H9 (cell line): ENCODE measurements around the gene CRISPLD2. TPM values are rescaled to one million over a fixed set of nuclear protein-coding genes. Genes with fewer than 3 reads are reported as not detected.

ENCODE experiments used
- DNase-seq: peaks from one replicate; pipeline ENCODE4 v3.0.0-alpha.2; 2017
- H2AFZ ChIP-seq: one replicate; pipeline ENCODE4 v1.6.1; 2013; ENCODE audit warnings: mild to moderate bottlenecking, low read length, control low read depth, moderate library complexity
- H2AK5ac ChIP-seq: 2 replicates; pipeline ENCODE4 v1.6.1; 2013; ENCODE audit warnings: low read length, control low read depth, mixed read lengths; ENCODE audit not compliant: insufficient read length
- H2BK120ac ChIP-seq: one replicate; pipeline ENCODE4 v1.6.1; 2013; ENCODE audit warnings: low read depth, mild to moderate bottlenecking, low read length, control low read depth, inconsistent platforms; ENCODE audit not compliant: poor library complexity, severe bottlenecking
- H2BK12ac ChIP-seq: 2 replicates; pipeline ENCODE4 v1.6.1; 2013; ENCODE audit warnings: low read length, control low read depth, mixed read lengths, low read depth; ENCODE audit not compliant: insufficient read length
- H2BK15ac ChIP-seq: 2 replicates; pipeline ENCODE4 v1.6.1; 2013; ENCODE audit warnings: low read depth, low read length, control low read depth
- H2BK20ac ChIP-seq: one replicate; pipeline ENCODE4 v1.6.1; 2013; ENCODE audit warnings: low read depth, mild to moderate bottlenecking, low read length, control low read depth, inconsistent platforms; ENCODE audit not compliant: poor library complexity, severe bottlenecking
- H2BK5ac ChIP-seq: 2 replicates; pipeline ENCODE4 v1.6.1; 2013; ENCODE audit warnings: low read length, control low read depth, mixed read lengths; ENCODE audit not compliant: insufficient read length
- H3K14ac ChIP-seq: 2 replicates; pipeline ENCODE4 v1.6.1; 2013; ENCODE audit warnings: low read length, control low read depth; ENCODE audit not compliant: insufficient read depth
- H3K18ac ChIP-seq: 2 replicates; pipeline ENCODE4 v1.6.1; 2013; ENCODE audit warnings: low read depth, mild to moderate bottlenecking, mixed read lengths, low read length, control low read depth; ENCODE audit not compliant: insufficient read length
- H3K23ac ChIP-seq: 2 replicates; pipeline ENCODE4 v1.6.1; 2013; ENCODE audit warnings: low read length, control low read depth, mixed read lengths, low read depth; ENCODE audit not compliant: insufficient read length
- H3K23me2 ChIP-seq: 2 replicates; pipeline ENCODE4 v1.6.1; 2013; ENCODE audit warnings: low read depth, mild to moderate bottlenecking, mixed read lengths, low read length, control low read depth; ENCODE audit not compliant: insufficient read length, poor library complexity, severe bottlenecking
- H3K27ac ChIP-seq: 2 replicates; pipeline ENCODE4 v1.5.1; 2013; ENCODE audit warnings: low read length, control low read depth, mixed read lengths, low read depth; ENCODE audit not compliant: insufficient read length
- H3K27me3 ChIP-seq: 2 replicates; pipeline ENCODE4 v1.6.1; 2013; ENCODE audit warnings: low read length, control low read depth, inconsistent platforms; ENCODE audit not compliant: insufficient read depth
- H3K4ac ChIP-seq: 2 replicates; pipeline ENCODE4 v1.6.1; 2013; ENCODE audit warnings: low read depth, mild to moderate bottlenecking, control low read depth, inconsistent platforms, low read length, moderate library complexity
- H3K4me1 ChIP-seq: 2 replicates; pipeline ENCODE4 v1.6.1; 2013; ENCODE audit warnings: low read length, control low read depth, inconsistent platforms; ENCODE audit not compliant: insufficient read depth
- H3K4me2 ChIP-seq: 2 replicates; pipeline ENCODE4 v1.6.1; 2013; ENCODE audit warnings: low read length, control low read depth, mixed read lengths; ENCODE audit not compliant: insufficient read length, insufficient read depth
- H3K56ac ChIP-seq: 2 replicates; pipeline ENCODE4 v1.6.1; 2013; ENCODE audit warnings: low read depth, mild to moderate bottlenecking, mixed read lengths, low read length, control low read depth; ENCODE audit not compliant: insufficient read length
- H3K79me1 ChIP-seq: 2 replicates; pipeline ENCODE4 v1.6.1; 2013; ENCODE audit warnings: low read depth, mild to moderate bottlenecking, moderate library complexity, low read length, control low read depth, inconsistent platforms; ENCODE audit not compliant: insufficient read depth, poor library complexity, severe bottlenecking
- H3K79me2 ChIP-seq: 2 replicates; pipeline ENCODE4 v1.6.1; 2013; ENCODE audit warnings: low read length, control low read depth, inconsistent platforms; ENCODE audit not compliant: insufficient read depth
- H3K9ac ChIP-seq: 2 replicates; pipeline ENCODE4 v1.6.1; 2013; ENCODE audit warnings: low read length, control low read depth, mixed read lengths; ENCODE audit not compliant: insufficient read length; ENCODE audit errors: extremely low read depth
- H3K9me3 ChIP-seq: one replicate; pipeline ENCODE4 v1.6.1; 2013; ENCODE audit warnings: low read depth, low read length, inconsistent platforms; ENCODE audit not compliant: control insufficient read depth
- H3T11ph ChIP-seq: one replicate; pipeline ENCODE4 v1.6.1; 2013; ENCODE audit warnings: mild to moderate bottlenecking, low read length, control low read depth, inconsistent platforms
- H4K20me1 ChIP-seq: one replicate; pipeline ENCODE4 v1.6.1; 2013; ENCODE audit not compliant: control insufficient read depth, insufficient read length, insufficient read depth
- H4K5ac ChIP-seq: 2 replicates; pipeline ENCODE4 v1.6.1; 2013; ENCODE audit warnings: low read depth, mild to moderate bottlenecking, mixed read lengths, low read length, control low read depth; ENCODE audit not compliant: insufficient read length
- H4K8ac ChIP-seq: replicated peaks from 2 replicates; pipeline ENCODE4 v1.6.1; 2013; ENCODE audit warnings: low read length, control low read depth, mixed read lengths, low read depth; ENCODE audit not compliant: insufficient read length
- H4K91ac ChIP-seq: 2 replicates; pipeline ENCODE4 v1.6.1; 2013; ENCODE audit warnings: low read depth, mild to moderate bottlenecking, moderate library complexity, mixed read lengths, low read length, control low read depth; ENCODE audit not compliant: insufficient read length
- H3K27ac Mint-ChIP-seq, 3 experiments: 2 replicates in 2 of 3; 3 replicates in 1 of 3; pipeline ENCODE4 v1.8.0; 2020 to 2021; ENCODE audit warnings: mixed read lengths in 3 of 3, mild to moderate bottlenecking in 1 of 3, moderate library complexity in 1 of 3
- H3K27me3 Mint-ChIP-seq: 2 replicates; pipeline ENCODE4 v1.8.0; 2021; ENCODE audit warnings: low read depth, mild to moderate bottlenecking, moderate library complexity, mixed read lengths
- H3K36me3 Mint-ChIP-seq, 3 experiments: 2 replicates in 2 of 3; 3 replicates in 1 of 3; pipeline ENCODE4 v1.8.0; 2020 to 2021; ENCODE audit warnings: low read depth in 3 of 3, mixed read lengths in 3 of 3; ENCODE audit not compliant: insufficient read depth in 1 of 3
- H3K4me1 Mint-ChIP-seq, 2 experiments: 2 replicates each; pipeline ENCODE4 v1.8.0; 2020; ENCODE audit warnings: mixed read lengths in 2 of 2
- H3K4me3 Mint-ChIP-seq, 2 experiments: 2 replicates in 1 of 2; 3 replicates in 1 of 2; pipeline ENCODE4 v1.8.0; 2020 to 2021; ENCODE audit warnings: mild to moderate bottlenecking in 2 of 2, mixed read lengths in 2 of 2, moderate library complexity in 1 of 2
- H3K9me3 Mint-ChIP-seq, 2 experiments: 2 replicates in 1 of 2; 3 replicates in 1 of 2; pipeline ENCODE4 v1.8.0; 2020; ENCODE audit warnings: mild to moderate bottlenecking in 2 of 2, mixed read lengths in 2 of 2, moderate library complexity in 1 of 2
- WGBS: extraction: QIAGEN DNeasy Blood & Tissue Kit; methylation state at CpG from one replicate; pipeline ENCODE4 v1.1.7; 2013; ENCODE audit warnings: missing lambda C conversion rate, low lambda C conversion rate, mixed read lengths; ENCODE audit not compliant: insufficient read length; ENCODE audit errors: extremely low coverage; 5-methylcytosine and 5-hydroxymethylcytosine counted together
- total RNA-seq: library from RNA; stranded (reverse); gene quantifications from 2 replicates; pipeline ENCODE4 v1.2.1, GENCODE V29; 2021
- TF ChIP-seq, protein P1 (sequence below): fragments of 200-600 bp; sonication (generic); conservative IDR thresholded peaks from 3 replicates; pipeline ENCODE4 v1.8.0; 2021; ENCODE audit warnings: antibody characterized with exemption, mild to moderate bottlenecking

The CRISPLD2 gene
- total RNA-seq, 1 experiment from 2014 or later = 2.3 TPM

- H4K20me1 ChIP-seq = no peaks in the 10 kb centered on the region
- no CpG with 5 or more reads among the region's 18 CpGs for WGBS
- no peaks in the 10 kb centered on the region for H3K79me2 ChIP-seq
- no peak overlapping the region for H2BK5ac ChIP-seq
- H2BK20ac ChIP-seq = no peak overlapping the region
- H3K4me3 Mint-ChIP-seq = no peak overlapping the region
- H3K27ac ChIP-seq = no peak overlapping the region
- H3K18ac ChIP-seq = no peak overlapping the region
- H3K9ac ChIP-seq = no peak overlapping the region
- peaks cover 3% of the 10 kb centered on the region; the same call in 1 of the 2 replicates for H3K4me1 ChIP-seq
- no peak overlapping the region for H3T11ph ChIP-seq
- no peak overlapping the region for H3K4me2 ChIP-seq
- no peak overlapping the region for H2BK12ac ChIP-seq
- H4K5ac ChIP-seq = no peak overlapping the region
- peaks cover 0 to 13% (median 4%) of the 10 kb centered on the region in 3 experiments; a peak in 4 of 7 replicates for H3K36me3 Mint-ChIP-seq
- no peak overlapping the region for H2BK120ac ChIP-seq
- no peaks in the 10 kb centered on the region for H3K9me3 ChIP-seq
- no peaks in the 10 kb centered on the region for H3K23me2 ChIP-seq
- DNase-seq = no peak
- TF ChIP-seq, protein P1, sequence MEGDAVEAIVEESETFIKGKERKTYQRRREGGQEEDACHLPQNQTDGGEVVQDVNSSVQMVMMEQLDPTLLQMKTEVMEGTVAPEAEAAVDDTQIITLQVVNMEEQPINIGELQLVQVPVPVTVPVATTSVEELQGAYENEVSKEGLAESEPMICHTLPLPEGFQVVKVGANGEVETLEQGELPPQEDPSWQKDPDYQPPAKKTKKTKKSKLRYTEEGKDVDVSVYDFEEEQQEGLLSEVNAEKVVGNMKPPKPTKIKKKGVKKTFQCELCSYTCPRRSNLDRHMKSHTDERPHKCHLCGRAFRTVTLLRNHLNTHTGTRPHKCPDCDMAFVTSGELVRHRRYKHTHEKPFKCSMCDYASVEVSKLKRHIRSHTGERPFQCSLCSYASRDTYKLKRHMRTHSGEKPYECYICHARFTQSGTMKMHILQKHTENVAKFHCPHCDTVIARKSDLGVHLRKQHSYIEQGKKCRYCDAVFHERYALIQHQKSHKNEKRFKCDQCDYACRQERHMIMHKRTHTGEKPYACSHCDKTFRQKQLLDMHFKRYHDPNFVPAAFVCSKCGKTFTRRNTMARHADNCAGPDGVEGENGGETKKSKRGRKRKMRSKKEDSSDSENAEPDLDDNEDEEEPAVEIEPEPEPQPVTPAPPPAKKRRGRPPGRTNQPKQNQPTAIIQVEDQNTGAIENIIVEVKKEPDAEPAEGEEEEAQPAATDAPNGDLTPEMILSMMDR = no peak
- no peak overlapping the region for H3K56ac ChIP-seq
- H3K14ac ChIP-seq = no peak overlapping the region
- peaks cover 34% of the 10 kb centered on the region for H3K27me3 Mint-ChIP-seq
- no peak overlapping the region for H3K23ac ChIP-seq
- H3K4me1 Mint-ChIP-seq = peaks cover 15 to 26% of the 10 kb centered on the region in 2 experiments
- H4K8ac ChIP-seq = no peak overlapping the region
- no peak overlapping the region for H4K91ac ChIP-seq
- H2BK15ac ChIP-seq = no peak overlapping the region
- H3K9me3 Mint-ChIP-seq = no peaks in the 10 kb centered on the region
- no peak overlapping the region for H2AK5ac ChIP-seq
- no peak overlapping the region for H2AFZ ChIP-seq
- no peak overlapping the region for H3K4ac ChIP-seq
- H3K27me3 ChIP-seq = no peaks in the 10 kb centered on the region
- peak overlapping the region in 1 of 3 experiments; percentile 72; a peak in 1 of 7 replicates for H3K27ac Mint-ChIP-seq
- H3K79me1 ChIP-seq = no peaks in the 10 kb centered on the region
These were observed 31.7 kb downstream of the CRISPLD2 start for GRCh38 chr16:84851192-84852127.
